HG03095 (cell line): ENCODE data around the gene APBA1.

Experiments
- ATAC-seq: cut with Tn5 transposase; IDR thresholded peaks from one replicate; pipeline ENCODE4 v1.9.1; 2021; ENCODE audit warnings: moderate library complexity; ENCODE audit not compliant: unreplicated experiment

APBA1 gene

GRCh38 chr9:69535286-69535832 lies 136.8 kb downstream of the APBA1 start:
- ATAC-seq, result no peak

DNA sequence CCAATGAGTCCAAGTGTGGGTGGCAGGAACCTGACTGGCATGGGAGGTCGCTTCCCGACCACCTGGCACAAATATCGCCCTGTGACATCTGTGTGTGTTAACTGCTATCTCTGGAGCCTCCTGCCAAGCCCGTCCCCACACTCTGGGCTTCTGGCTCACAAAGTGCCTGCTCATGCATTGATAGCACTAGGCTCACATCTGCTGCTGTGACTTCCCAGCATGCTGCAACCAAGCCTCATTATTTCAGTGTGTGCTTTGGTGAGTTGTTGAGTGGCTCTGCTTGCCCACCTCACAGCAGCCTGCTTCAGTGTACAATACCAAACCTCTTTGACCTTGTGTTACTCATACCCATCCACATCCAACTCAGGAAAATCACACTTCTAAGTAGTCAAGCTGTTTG lies 139.8 kb downstream of the APBA1 start:
- ATAC-seq, result no peak

DNA sequence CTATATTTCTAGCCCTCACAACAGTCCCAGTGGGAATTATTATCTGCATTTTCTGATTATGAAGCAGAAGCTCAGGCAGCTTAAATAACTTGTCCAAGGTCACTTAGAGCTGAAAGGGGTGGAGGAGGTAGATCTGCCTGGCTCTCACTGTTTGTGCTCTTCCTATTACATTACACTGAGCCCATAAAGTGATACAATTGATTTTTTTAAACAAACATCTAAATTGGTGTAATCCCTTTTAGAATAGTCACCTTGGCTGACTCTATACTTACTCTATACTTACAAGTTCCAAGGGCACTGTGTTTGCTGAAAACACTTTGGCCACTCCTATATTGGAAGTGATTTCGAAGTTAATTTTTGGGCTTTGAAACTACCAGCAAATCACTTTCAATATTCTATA lies 144.7 kb downstream of the APBA1 start:
- ATAC-seq, result no peak

GRCh38 chr9:69526699-69527098 lies 145.5 kb downstream of the APBA1 start:
- ATAC-seq, result no peak

DNA sequence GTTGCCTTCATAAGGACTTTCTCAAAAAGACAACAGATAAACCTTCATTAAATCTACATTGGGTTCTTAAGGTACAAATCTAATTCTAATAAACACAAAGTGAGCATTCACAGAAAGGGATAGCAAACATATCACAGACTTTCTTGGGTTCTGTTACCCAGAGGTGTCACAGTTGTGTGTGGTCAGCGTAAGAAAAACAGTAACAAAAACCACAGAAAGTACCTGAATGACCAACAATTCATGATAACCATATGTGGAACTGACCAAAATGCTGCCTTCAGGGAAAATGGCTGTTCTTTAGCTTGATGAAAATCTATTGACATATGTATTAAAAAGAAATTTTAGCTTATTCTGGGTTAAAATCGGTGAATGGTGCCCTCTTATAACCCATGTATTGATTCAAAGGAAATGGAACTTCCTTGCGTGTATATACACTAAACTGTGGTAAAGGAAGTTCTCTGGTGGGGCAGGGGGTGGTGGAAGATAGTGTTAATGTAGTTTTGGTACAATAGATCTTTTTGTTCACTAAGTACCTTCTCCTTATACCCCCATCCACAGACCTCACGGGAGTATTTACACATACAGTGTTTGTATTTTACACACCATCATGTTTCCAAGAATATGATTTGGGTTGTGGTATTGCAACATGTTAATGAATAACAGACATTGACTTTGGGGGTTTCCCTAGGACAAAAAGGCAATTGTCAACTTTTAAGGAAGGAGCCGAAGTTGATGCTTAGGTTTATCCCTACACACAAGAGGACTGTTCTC lies 152.5 kb downstream of the APBA1 start:
- ATAC-seq, result no peak

DNA sequence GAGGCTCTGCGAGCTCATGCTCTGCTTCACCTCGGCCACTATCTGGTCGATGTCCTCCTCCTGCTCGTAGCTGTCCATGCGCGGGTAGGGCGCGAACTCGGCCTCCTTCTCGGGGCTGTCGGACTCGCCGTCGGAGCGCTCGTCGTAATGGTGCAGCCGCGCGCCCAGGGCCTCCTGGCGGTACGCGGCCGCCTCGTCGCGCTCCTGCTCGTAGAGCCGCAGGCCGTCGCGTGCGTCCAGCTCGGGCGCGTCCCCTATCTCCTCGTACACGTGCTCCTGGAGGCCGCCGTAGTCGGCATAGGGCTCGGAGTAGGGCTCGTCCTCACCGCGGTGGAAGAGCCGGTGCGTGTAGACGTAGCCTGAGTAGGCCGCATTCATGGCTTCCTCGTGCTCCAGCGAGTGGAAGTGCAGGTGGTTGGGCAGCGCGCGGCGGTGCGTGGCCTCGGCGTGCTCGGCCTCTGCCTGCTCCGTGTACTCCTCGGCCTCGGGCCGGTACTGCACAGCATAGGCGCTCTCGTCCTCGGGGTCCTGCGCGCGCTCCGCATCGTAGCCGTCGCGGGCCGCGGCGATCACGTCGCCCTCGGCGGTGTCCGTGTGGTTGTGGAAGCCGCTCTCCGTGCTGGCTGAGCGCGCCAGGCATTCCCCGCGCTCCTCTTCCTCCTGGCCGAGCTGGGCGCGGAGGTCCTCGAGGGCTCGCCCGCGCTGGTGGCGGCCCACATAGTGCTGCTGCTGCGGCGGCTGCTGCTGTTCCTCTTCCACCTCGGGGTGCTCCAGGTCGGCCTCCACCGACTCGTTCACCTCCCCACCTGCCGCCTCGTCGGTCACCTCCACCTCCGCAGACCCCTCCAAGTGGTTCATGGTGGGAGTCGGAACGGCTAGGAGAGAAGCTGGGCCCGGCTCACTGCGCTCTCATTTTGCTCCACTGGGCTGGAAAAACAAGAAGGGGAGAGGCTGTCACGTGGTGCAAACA lies 155.5 kb downstream of the APBA1 start:
- ATAC-seq, result no peak

GRCh38 chr9:69515810-69516209 lies 156.4 kb downstream of the APBA1 start:
- no peak for ATAC-seq

- ATAC-seq, result no peak
These were observed 158.9 kb downstream of the APBA1 start for GRCh38 chr9:69513141-69513820.

GRCh38 chr9:69504058-69504457 lies 168.1 kb downstream of the APBA1 start:
- no peak for ATAC-seq

GRCh38 chr9:69502671-69503301 lies 169.4 kb downstream of the APBA1 start:
- no peak for ATAC-seq

DNA sequence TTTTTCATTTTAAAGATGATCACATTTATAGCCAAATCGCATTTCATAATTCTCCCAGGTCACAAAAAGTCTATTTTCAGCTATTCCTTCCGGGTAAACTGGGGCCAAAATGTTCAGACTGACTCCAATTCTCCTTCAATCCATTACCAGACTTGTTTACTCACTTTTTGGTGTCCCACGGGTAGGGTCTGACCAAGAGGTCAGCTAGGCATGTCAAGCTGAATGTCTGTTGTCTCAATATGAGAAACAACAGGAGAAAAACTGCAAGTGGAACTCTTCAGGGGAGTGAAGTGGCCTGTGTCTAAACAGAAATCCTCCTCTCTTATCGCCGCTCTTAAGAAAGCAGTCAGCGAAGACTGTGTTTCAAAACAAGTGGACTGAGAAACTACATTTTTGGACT lies 171.3 kb downstream of the APBA1 start:
- ATAC-seq, result no peak

DNA sequence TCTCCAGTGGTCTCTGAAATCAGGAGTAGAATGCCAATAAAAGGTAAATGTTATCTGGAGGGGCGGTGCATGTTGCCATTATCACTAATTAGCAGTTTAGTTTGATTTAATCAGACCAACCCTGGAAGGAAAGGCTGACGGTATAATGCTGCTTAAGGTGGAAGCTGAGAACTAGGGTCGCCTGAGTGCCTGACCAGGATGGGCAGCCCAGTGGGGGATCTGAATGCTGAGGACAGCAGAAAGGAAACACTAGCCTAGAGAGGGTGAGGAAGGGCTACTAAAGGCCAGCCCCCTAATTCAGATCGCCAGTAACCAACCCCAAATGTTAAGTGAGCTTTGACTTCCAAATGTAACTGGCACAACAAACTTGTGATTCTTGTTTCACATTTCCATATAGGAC lies 172.2 kb downstream of the APBA1 start:
- no peak for ATAC-seq

DNA sequence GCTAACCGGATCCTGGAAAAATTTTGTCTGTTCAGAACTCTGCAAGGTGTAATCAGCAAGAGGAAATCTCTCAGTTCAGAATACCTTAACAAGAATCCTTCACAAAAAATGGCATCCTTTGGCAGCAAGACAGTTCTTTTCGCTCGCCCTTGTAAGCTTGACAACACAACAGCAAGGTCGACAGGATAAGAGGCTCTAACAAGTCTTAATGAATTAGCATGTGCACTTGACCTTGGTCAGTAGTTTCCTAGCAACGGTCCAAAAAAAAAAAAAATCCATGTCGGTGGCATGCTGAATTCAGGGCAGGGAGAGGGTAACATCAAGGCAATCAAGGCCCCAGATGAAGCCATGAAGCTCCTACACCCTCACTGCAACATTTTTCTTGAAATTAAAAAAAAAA lies 172.8 kb downstream of the APBA1 start:
- ATAC-seq, result no peak

GRCh38 chr9:69498470-69498869 lies 173.7 kb downstream of the APBA1 start:
- no peak for ATAC-seq

- no peak for ATAC-seq
These were observed 174.4 kb downstream of the APBA1 start for GRCh38 chr9:69497816-69498215.

- ATAC-seq, result no peak
These were observed 175.2 kb downstream of the APBA1 start for GRCh38 chr9:69496846-69497450.

GRCh38 chr9:69495296-69495695 lies 176.9 kb downstream of the APBA1 start:
- no peak for ATAC-seq

- no peak for ATAC-seq
These were observed 177.4 kb downstream of the APBA1 start for GRCh38 chr9:69494763-69495162.

DNA sequence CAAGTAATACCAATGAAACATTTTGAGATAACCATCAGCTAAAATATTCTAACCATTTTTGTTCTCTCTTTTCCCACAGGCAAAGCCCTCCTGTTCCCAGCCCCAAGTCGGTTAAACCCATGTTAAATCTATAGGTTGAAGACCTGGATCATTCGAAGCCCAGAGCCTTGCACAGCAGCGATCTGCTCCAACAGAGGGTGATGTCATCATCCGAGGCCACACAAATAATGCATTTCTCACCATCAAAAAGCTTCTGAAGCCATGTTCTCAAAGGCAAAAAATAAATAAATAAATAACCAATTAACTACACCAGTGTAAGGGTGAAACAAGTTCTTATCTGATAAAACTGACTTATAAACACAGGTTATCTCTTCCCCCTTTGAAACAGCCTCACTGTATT lies 178.0 kb downstream of the APBA1 start:
- no peak for ATAC-seq

GRCh38 chr9:69486498-69486897 lies 185.7 kb downstream of the APBA1 start:
- ATAC-seq, result no peak
